HUDEP-2 (cell line): ENCODE data around the gene TOR4A.
A peak's percentile ranks its signal among the peaks of the same experiment; 100 is the strongest.
"Not testable (repeated sequence)": the region's sequence is repeated elsewhere in the genome, so short reads cannot be mapped to it uniquely, and the experiment has no call there.

Experiments used
- DNase-seq, 76 experiments: peaks; one replicate each; lab custom pipeline; 2025; ENCODE audit not compliant: unreplicated experiment in 76 of 76; lab: John Stamatoyannopoulos, UW

The TOR4A gene

DNA sequence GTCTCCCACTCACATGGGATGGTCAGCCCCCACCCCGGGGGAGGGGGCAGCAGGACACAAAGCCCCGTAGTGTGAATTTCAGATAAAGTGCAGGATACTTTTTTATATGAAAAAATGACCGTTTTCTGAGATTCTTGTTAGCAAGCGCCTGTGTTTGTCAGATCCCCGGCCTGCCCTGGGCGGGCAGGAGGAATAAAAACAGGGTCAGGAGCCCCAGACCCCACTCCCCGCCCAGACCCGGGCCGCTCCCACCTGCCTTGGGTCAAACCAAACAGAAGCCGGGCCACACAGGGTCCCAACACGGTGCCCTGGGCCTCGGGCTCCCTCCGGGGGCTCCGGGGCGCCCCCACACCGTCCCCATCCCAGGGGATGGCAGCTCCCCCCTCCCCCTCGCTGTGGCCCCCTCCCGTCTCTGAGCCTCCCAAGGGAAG, 38.1 kb downstream of the TOR4A start:
- no peak for DNase-seq

DNA sequence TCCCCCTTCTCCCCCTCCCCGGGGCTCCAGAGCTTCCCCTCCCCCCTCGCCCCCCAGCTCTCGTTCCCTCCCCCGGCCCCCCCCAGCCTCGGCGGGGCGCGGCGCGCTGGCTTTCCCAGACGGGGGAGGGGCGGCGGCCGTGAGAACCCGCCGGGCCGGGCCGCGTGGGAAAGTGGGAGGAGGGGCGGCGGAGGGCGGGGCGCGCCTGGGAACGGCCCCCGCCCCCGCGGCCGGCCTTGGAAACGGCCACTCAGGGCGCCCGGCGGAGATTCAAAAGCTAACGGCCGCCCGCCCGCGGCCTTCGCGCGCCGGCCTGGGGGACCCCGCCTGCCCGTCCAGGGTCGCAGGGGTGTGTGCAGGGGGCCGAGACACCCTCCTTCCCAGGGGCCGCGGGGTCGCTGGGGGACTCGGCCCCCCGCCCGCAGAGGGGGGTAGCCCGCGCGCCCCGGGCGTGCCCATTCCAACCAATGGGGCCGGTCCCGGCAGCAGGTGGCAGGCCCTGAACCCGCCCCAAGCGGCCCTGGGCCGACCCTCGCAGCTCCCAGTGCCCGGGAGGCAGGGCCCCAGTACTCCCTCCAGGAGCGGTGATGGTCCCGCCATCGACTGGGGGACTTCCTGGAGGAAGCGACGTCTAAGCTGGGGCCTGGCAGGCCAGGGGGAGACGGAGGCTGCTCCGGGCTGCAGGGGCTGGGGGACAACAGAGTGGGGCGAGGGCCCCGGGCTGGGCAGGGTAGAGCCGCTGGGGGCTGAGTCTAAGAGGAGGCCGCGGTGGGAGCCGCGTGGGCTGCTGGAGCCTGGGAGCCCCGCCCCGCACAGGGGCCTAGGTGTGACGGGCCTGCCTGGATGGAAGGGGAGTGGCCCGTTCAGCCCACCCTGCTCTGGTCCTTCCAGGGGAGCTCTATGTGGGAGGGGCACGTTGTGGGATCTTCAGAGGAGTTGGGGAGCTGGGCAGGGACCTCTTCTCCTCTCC, 38.8 kb downstream of the TOR4A start:
- DNase-seq: peak in 43 of 76 experiments; percentile 10 to 69 (median 41)

DNA sequence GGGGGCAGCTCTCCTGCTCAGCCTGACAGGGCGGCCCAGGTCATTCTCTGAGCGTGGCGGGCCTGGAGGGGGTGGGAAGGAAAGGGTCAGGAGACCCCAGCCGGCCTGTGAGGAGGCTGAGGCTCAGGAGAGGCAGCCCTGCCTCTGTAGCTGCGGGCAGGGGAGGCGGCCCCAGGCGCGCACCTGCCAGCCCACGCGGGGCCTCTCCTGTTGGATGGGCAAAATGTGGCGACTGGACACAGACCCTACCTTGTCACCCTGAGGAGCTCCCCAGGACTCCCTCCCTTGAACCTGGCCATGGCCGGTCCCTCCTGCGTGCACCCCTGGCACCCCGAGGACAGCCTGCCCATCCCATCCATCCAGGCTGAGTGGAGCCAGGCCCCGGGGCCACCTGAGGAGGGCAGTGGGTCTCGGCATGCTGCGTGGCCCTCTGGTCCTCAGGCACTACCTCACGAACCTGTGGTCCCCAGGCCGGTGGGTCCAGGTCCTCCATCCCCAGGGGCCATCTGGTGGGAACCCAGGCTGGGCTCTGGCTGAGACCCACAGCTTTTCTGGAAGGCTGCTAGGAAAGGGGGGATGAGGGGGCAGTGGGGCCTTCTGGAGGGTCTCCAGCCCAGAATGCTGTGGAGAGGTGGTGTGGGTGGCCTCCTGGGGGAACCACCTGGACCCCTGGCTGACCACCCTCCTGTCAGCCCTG, 39.6 kb downstream of the TOR4A start:
- no peak for DNase-seq

DNA sequence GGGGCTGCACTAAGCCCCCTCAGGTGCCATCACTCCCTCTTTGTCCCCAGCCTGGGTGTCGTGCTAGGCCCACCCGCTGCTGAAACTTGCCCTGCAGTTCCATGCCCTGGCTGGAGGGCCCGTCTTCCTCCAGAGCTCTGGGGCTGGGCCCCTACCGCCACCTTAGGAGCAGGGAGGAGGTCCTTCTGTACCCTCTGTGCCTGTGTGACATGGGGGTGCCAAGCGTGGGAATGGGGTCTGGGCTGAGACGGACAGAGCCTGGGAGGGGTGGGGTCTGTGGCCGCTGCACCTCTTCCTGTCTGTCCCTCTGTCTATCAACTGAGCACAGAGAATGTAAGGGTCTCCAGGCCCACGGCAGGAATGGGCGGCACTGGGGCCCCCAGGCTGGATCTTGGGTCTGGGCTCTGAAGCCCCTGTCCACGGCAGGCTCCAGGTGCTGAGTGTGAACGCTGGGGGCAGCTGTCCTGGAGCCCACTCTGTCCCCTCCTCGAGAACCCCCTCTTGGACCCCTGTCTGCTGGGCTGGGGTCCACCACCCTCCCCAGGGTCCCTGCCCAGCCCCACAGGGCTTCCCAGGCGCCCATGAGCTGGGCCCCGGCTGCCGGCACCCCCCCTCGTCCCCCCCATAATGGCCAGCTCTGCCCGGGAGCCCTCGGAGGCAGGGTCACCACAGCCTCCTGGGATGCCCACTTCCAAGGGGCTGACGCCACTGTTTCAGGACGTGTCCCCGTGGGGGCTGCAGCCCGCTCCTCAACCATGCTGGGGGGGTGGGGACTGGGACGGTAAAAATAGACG, 40.4 kb downstream of the TOR4A start:
- DNase-seq: no peak

GRCh38 chr9:137318602-137319001, 41.1 kb downstream of the TOR4A start:
- DNase-seq: no peak

GRCh38 chr9:137319011-137319738, 41.6 kb downstream of the TOR4A start:
- DNase-seq: peak in 2 of 76 experiments; percentile 9 to 16

- DNase-seq: no peak
Observed at GRCh38 chr9:137319739-137320551, 42.4 kb downstream of the TOR4A start.

GRCh38 chr9:137320555-137321384, 43.2 kb downstream of the TOR4A start:
- DNase-seq: no peak

DNA sequence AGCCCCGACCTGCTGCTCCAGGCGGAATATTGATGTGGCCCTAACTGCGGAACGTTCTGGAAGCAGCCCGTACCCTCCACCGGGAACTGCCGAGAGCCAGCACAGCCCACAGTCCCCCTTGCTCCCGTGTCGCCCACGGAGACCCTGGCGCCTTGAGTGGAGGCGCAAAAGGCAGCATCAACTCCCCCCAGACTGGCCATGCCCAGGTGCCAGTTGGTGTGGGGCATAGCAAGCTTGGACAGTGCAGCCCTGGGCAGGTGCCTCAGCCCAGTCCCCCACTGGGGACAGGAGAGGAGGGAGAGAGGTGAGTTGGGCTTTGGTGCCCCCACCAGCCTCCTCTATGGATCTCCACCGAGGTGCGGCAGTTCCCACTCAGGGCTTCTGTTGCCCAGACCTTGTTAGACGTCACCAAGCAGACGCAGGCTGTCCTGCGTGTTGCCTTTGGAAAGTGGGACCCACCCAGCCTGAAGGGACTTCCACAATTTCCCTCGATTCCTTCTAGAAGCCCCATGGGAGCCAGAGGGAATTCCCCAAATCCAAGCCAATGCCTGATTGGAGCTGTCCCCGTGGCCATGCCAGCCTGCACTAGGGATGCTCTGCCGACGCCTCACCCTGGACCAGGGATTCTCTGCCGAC, 44.3 kb downstream of the TOR4A start:
- DNase-seq: no peak

DNA sequence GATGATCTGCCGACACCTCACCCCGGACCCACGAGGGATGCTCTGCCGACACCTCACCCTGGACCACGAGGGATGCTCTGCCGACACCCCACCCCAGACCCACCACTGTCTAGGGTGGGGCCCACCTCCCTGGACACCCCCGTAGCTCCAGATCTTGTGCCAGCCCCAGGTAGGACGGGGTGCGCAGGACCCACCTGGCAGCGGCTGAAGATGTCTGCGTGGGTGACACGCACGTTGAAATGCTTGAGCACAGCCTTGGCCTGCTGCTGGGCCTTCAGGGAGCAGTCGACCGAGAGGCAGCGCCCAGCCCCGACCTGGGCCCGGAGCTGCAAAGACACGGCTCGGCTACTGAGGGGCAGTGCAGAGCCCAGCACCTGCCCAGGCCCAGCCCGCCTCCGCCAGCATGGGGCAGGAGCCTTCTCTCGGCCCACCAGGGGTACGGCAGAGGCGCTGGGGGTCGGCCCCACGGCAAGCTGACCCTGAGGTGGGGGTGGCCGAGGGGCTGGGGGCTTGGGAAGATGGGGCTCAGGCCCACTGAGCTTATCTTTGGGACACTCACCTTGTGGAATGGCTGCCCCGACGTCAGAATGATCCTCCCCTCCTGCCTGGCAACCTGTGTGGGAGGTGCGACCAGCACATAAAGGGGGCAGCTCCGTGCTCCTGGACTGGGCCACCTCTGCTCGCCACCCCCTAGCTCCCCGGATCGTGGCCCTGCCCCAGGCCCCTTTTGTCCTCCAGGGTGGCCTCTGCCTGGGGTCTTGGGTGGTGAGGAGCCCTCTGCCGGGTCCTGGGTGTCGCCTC, 46.2 kb downstream of the TOR4A start:
- DNase-seq: no peak

DNA sequence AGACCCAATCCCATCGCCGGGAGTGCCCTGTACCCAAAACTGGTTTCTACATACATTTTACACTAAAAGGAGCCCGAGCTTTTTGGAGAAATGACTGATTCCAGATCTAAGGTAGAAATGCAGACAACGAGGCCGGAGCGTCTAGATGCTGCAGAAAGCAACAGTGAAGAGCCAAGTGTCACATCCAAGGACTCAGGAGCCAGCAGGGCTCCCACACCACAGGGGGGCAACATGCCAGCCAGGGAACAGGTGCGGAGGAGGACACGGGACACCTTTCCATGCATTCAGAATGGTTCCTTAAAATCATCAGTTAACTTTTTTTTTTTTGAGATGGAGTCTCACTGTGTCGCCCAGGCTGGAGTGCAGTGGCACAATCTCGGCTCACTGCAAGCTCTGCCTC, 47.6 kb downstream of the TOR4A start:
- no peak for DNase-seq

GRCh38 chr9:137325799-137326198, 48.3 kb downstream of the TOR4A start:
- no peak for DNase-seq

GRCh38 chr9:137326445-137327065, 49.0 kb downstream of the TOR4A start:
- DNase-seq: no peak

- DNase-seq: not testable (repeated sequence)
Observed at GRCh38 chr9:137327641-137328550, 50.4 kb downstream of the TOR4A start.

- DNase-seq: not testable (repeated sequence)
Observed at GRCh38 chr9:137329590-137329989, 52.1 kb downstream of the TOR4A start.

- DNase-seq: no peak
Observed at GRCh38 chr9:137330689-137331088, 53.2 kb downstream of the TOR4A start.
